WI38 (cell line): ENCODE measurements around the gene GTF2A2.

Experiments used
- H3K4me3 ChIP-seq: 2 replicates; pipeline ENCODE4 v1.5.1; 2011; ENCODE audit warnings: low read depth, mild to moderate bottlenecking, control low read depth, low read length
- TF ChIP-seq, protein P1 (sequence below): IDR thresholded peaks from 2 replicates; pipeline ENCODE4 v1.5.1; 2012; ENCODE audit warnings: low read depth, mild to moderate bottlenecking, control low read depth, low read length

Gene GTF2A2

DNA sequence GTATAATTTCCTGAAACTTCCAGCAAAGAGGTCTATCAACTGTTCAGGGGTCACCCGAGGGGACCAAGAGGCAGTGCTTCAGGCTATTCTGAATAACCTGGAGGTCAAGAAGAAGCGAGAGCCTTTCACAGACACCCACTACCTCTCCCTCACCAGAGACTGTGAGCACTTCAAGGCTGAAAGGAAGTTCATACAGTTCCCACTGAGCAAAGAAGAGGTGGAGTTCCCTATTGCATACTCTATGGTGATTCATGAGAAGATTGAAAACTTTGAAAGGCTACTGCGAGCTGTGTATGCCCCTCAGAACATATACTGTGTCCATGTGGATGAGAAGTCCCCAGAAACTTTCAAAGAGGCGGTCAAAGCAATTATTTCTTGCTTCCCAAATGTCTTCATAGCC is 38.9 kb downstream of the GTF2A2 start:
- TF ChIP-seq, protein P1, sequence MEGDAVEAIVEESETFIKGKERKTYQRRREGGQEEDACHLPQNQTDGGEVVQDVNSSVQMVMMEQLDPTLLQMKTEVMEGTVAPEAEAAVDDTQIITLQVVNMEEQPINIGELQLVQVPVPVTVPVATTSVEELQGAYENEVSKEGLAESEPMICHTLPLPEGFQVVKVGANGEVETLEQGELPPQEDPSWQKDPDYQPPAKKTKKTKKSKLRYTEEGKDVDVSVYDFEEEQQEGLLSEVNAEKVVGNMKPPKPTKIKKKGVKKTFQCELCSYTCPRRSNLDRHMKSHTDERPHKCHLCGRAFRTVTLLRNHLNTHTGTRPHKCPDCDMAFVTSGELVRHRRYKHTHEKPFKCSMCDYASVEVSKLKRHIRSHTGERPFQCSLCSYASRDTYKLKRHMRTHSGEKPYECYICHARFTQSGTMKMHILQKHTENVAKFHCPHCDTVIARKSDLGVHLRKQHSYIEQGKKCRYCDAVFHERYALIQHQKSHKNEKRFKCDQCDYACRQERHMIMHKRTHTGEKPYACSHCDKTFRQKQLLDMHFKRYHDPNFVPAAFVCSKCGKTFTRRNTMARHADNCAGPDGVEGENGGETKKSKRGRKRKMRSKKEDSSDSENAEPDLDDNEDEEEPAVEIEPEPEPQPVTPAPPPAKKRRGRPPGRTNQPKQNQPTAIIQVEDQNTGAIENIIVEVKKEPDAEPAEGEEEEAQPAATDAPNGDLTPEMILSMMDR = no peak
- no peak overlapping the region for H3K4me3 ChIP-seq

DNA sequence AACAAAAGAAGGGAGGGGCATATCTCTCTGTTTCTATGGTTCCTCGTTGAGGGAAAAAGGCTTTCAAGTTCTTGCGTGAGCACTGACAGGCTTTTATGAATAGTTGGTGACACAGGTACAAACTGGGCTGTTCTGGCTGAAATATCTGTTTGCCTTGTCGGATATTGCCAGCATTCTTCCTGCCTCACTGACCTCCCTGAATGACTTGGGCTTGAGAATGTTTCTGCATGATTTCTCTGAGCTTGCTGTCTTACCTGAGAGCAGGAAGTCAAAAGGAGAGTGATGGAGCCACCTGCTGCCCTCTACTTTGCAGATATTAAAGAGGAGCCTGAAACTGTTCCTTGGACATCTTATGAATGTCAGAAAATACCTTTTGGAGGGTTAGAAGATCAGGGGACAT is 40.9 kb downstream of the GTF2A2 start:
- no peak overlapping the region for H3K4me3 ChIP-seq
- TF ChIP-seq, protein P1 = no peak

DNA sequence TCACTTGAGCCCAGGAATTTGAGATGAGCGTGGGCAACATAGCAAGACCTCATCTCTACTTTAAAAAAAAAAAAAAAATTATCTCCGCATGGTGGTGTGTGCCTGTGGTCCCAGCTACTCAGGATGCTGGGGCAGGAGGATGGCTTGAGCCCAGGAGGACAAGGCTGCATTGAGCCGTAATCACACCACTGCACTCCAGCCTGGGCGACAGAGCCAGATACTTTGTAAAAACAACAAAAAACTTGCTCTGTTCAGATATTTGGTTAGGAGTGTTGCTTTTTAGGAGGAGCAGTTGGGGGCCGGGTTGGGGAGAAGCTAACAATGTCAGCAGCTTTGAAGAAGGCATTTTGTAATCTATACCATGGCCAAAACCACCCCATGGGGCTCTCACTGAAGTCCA is 41.7 kb downstream of the GTF2A2 start:
- H3K4me3 ChIP-seq = no peak overlapping the region
- TF ChIP-seq, protein P1 = no peak

DNA sequence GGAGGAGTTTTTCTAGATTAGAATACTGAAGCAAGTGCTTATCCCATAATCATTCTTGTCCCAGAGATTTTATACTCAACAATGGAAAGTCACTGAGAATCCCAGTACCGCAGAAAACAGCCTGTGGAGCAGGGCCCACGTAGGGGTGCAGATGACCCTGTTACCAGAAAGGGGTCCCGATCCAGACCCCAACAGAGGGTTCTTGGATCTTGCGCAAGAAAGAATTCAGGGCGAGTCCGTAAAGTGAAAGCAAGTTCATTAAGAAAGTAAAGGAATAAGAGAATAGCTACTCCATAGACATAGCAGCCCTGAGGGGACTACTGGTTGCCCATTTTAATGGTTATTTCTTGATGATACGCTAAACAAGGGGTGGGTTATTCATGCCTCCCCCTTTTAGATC is 43.2 kb downstream of the GTF2A2 start:
- TF ChIP-seq, protein P1 = no peak
- no peak overlapping the region for H3K4me3 ChIP-seq

DNA sequence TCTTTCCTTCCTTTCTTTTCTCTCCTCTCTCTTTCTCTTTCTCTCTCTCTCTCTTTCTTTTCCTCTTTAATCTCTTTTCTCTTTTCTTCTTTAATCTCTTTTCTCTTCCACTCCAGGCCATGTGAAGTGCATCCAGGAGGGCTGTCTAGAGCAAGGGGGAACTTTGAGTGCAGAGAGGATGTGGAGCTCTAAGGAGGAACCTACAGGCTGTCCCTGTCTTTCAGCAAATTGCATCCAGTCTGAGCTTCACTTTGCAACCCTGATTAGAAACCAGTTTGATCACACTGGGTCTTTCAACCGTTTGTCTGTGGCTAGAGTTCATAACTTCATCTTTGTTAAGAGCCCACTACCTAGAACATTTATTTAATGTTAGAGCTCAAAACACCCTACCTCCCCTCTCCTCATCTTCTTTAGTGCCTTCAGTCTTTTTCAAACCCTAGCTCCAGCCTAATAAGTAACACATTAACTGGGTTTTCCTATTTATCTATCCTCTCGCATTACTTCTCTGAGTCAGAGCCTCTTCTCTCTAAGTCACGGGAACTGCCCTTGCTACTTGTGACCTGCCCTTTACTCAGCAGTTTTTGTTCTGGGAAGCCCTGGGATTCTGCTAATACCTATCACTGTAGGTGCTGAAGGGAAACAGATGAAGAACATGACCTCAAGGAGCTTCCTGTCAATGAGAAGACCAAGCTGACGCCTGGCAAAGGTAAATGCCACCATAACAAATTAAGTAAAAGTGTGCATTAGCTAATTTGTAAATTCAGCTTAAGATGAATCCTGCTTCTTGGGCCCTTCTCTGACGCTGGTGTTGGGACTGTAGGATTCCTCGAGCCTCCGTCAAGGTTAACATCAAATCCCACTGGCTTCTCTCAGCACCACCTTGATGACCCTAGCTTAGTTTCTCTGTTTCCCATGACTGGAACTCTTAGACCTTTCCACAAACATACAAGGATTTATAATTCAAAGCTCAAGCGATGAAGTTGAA is 45.7 kb downstream of the GTF2A2 start, which contains the start of gene GCNT3:
TSS of gene GCNT3 (plus strand) at position 508 of the 985 bp plus-strand sequence. CDS start 6,456 bp downstream, outside the sequence.
- no peak within 1 kb of the TSS for H3K4me3 ChIP-seq
- TF ChIP-seq, protein P1 = no peak

DNA sequence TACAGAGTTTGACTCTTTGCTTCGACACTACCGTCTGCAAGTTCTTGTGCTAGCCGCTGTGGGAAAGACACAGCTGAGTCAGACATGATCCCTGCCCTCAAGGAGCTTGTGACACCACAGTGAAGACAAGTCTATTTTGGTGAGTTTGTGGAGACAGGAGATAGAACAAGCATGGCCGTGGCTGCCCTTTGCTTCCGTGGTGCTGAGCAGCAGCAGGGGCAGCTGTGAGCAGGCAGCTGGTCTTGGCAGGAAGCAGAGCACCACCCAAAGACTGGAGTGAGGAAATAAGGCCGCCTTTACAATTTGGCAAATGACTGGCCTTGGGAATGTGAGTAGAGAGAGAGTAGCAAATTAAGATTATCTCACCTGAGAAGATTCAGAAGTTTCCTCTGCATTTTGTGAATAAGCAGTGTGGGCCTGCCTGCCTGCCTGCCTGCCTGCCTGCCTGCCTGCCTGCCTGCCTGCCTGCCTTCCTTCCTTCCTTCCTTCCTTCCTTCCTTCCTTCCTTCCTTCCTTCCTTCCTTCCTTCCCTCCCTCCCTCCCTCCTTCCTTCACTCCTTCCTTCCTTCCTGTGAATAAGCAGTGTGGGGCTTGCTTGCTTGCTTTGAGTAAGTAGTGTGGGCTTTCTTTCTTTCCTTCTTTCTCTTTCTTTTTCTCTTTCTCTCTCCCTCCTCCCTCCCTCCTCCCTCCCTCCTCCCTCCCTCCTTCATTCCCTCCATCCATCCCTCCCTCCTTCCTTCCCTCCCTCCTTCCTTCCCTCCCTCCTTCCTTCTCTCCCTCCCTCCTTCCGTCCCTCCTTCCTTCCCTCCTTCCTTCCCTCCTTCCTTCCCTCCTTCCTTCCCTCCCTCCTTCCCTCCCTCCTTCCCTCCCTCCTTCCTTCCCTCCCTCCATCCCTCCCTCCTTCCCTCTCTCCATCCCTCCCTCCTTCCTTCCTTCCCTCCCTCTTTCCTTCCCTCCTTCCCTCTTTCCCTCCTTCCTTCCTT is 47.3 kb downstream of the GTF2A2 start:
- TF ChIP-seq, protein P1 = no peak

More for the DNA sequence above, 47.3 kb downstream of the GTF2A2 start:
- H3K4me3 ChIP-seq = no peak overlapping the region
